A673 (cell line): ENCODE measurements around the gene CTRL. TPM values are rescaled to one million over a fixed set of nuclear protein-coding genes. Genes with fewer than 3 reads are reported as not detected.

Experiments
- BruUV-seq: library from RNA; stranded (reverse); fragments of 400-500 nt; replicated peaks from 2 replicates; lab custom pipeline; 2021; lab: Mats Ljungman, UMichigan
- CTCF ChIA-PET: fragments of 300-600 bp; sonication (Branson Sonifier 250); formaldehyde crosslinking; loops from one replicate; lab custom pipeline; 2022; ENCODE audit warnings: antibody characterized with exemption; lab: Charles Lee
- POLR2A ChIA-PET: fragments of 300-600 bp; sonication (Branson Sonifier 250); formaldehyde crosslinking; loops from one replicate; lab custom pipeline; 2022; ENCODE audit warnings: antibody characterized with exemption; ENCODE audit not compliant: low non-redundant PET; lab: Charles Lee
- DNase-seq: peaks from one replicate; pipeline ENCODE4 v3.0.0-alpha.2; 2015; ENCODE audit warnings: low spot score
- H3K27ac ChIP-seq: fragments of 200-600 bp; sonication (generic); 2 replicates; pipeline ENCODE4 v1.5.1; 2016; ENCODE audit warnings: mixed run types, low read depth, mild to moderate bottlenecking, mixed read lengths, antibody characterized with exemption, low read length; ENCODE audit not compliant: poor library complexity, severe bottlenecking
- H3K27me3 ChIP-seq: fragments of 200-600 bp; sonication (generic); replicated peaks from 2 replicates; pipeline ENCODE4 v1.6.1; 2017; ENCODE audit warnings: mixed run types, low read depth, mild to moderate bottlenecking, mixed read lengths, antibody characterized with exemption, low read length; ENCODE audit not compliant: insufficient read depth, poor library complexity
- H3K36me3 ChIP-seq: fragments of 200-600 bp; sonication (generic); 2 replicates; pipeline ENCODE4 v1.6.1; 2016; ENCODE audit warnings: mixed run types, mild to moderate bottlenecking, mixed read lengths, antibody characterized with exemption, low read length; ENCODE audit not compliant: insufficient read depth, poor library complexity, severe bottlenecking
- H3K4me1 ChIP-seq: fragments of 200-600 bp; sonication (generic); 2 replicates; pipeline ENCODE4 v1.6.1; 2017; ENCODE audit warnings: mixed run types, mild to moderate bottlenecking, mixed read lengths, antibody characterized with exemption, low read length; ENCODE audit not compliant: insufficient read depth, poor library complexity, severe bottlenecking
- H3K4me3 ChIP-seq: fragments of 200-600 bp; sonication (generic); 2 replicates; pipeline ENCODE4 v1.5.1; 2016; ENCODE audit warnings: low read depth, mixed run types, mild to moderate bottlenecking, mixed read lengths, low read length; ENCODE audit not compliant: poor library complexity, severe bottlenecking
- H3K9me3 ChIP-seq: fragments of 200-600 bp; sonication (generic); 2 replicates; pipeline ENCODE4 v1.6.1; 2016; ENCODE audit warnings: mixed run types, low read depth, mild to moderate bottlenecking, mixed read lengths, antibody characterized with exemption, low read length; ENCODE audit not compliant: poor library complexity, severe bottlenecking
- EZH2 ChIP-seq: fragments of 200-600 bp; sonication (generic); IDR thresholded peaks from 2 replicates; pipeline ENCODE4 v1.6.1; 2017; ENCODE audit warnings: borderline replicate concordance, low read depth, mild to moderate bottlenecking, mixed read lengths, antibody characterized with exemption, low read length; ENCODE audit not compliant: poor library complexity, severe bottlenecking
- intact Hi-C: fragments of 100-400 bp; cut with micrococcal nuclease; formaldehyde crosslinking; loops from one replicate; pipeline ENCODE4 v1.10.0; 2022; ENCODE audit not compliant: unreplicated experiment
- total RNA-seq: library from RNA; stranded (reverse); gene quantifications from 2 replicates; pipeline ENCODE4 v1.2.3, GENCODE V29; 2021
- TF ChIP-seq, protein P1 (sequence below): fragments of 300-800, 200-600 bp; sonication (generic); conservative IDR thresholded peaks from 2 replicates; pipeline ENCODE4 v1.5.1; 2017; ENCODE audit warnings: low read depth, mild to moderate bottlenecking, antibody characterized with exemption, low read length, moderate library complexity, mixed read lengths

The CTRL gene
- total RNA-seq, 1 experiment from 2014 or later: 2.9 TPM

- BruUV-seq: no TSS peak
- Histone ChIP-seq H3K9me3 (no peaks in the 10 kb centered on the region), H3K27me3 (no peaks in the 10 kb centered on the region), H3K4me1 (peaks cover 22% of the 10 kb centered on the region), H3K4me3 (no peak overlapping the region), H3K36me3 (peaks cover 12% of the 10 kb centered on the region), H3K27ac (peak overlapping the region; percentile 63)
- TF ChIP-seq, protein P1, sequence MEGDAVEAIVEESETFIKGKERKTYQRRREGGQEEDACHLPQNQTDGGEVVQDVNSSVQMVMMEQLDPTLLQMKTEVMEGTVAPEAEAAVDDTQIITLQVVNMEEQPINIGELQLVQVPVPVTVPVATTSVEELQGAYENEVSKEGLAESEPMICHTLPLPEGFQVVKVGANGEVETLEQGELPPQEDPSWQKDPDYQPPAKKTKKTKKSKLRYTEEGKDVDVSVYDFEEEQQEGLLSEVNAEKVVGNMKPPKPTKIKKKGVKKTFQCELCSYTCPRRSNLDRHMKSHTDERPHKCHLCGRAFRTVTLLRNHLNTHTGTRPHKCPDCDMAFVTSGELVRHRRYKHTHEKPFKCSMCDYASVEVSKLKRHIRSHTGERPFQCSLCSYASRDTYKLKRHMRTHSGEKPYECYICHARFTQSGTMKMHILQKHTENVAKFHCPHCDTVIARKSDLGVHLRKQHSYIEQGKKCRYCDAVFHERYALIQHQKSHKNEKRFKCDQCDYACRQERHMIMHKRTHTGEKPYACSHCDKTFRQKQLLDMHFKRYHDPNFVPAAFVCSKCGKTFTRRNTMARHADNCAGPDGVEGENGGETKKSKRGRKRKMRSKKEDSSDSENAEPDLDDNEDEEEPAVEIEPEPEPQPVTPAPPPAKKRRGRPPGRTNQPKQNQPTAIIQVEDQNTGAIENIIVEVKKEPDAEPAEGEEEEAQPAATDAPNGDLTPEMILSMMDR: peak; percentile 29; the same call in 1 of the 2 replicates
- TF ChIP-seq EZH2: no peak
- CTCF ChIA-PET: interaction anchor here (0.6 to 3.3 kb wide), 3 partner anchors 9 to 404 kb away, joined by 7 to 15 read pairs (median 8); partner anchors contain the start of gene NRN1L
- POLR2A ChIA-PET: no interaction called here
- intact Hi-C loops: loop anchor here (5.0 kb wide), 1 partner anchor 404 kb away; no protein-coding TSS in a partner anchor
- DNase-seq: peak; percentile 89
These were observed 5.4 kb downstream of the CTRL start for GRCh38 chr16:67926181-67926750.

- no peaks in the 10 kb centered on the region for H3K27me3 ChIP-seq
- TF ChIP-seq, protein P1: no peak
- no peak for TF ChIP-seq EZH2
- H3K27ac ChIP-seq: no peak overlapping the region
- CTCF ChIA-PET: interaction anchor here (0.6 to 1.2 kb wide), 2 partner anchors 40 to 41 kb away, joined by 3 read pairs; partner anchors contain the start of gene NRN1L
- H3K4me1 ChIP-seq: peaks cover 22% of the 10 kb centered on the region
- no TSS peak for BruUV-seq
- H3K9me3 ChIP-seq: no peaks in the 10 kb centered on the region
- intact Hi-C loops: no loop called here
- peaks cover 11% of the 10 kb centered on the region for H3K36me3 ChIP-seq
- no peak overlapping the region for H3K4me3 ChIP-seq
- POLR2A ChIA-PET: interaction anchor here (0.6 kb wide), 1 partner anchor 32 kb away, joined by 3 read pairs; no protein-coding TSS in a partner anchor
- no peak for DNase-seq
These were observed 7.3 kb downstream of the CTRL start for GRCh38 chr16:67924140-67924906.

GRCh38 chr16:67923414-67924116, 8.1 kb downstream of the CTRL start:
- POLR2A ChIA-PET: no interaction called here
- CTCF ChIA-PET: interaction anchor here (1.2 kb wide), 1 partner anchor 39 kb away, joined by 3 read pairs; the partner anchor contains the start of gene NRN1L
- no peak overlapping the region for H3K4me3 ChIP-seq
- DNase-seq: no peak
- H3K27ac ChIP-seq: no peak overlapping the region
- BruUV-seq: no TSS peak
- intact Hi-C loops: no loop called here
- peaks cover 10% of the 10 kb centered on the region for H3K36me3 ChIP-seq
- peaks cover 22% of the 10 kb centered on the region for H3K4me1 ChIP-seq
- no peaks in the 10 kb centered on the region for H3K27me3 ChIP-seq
- TF ChIP-seq, protein P1: no peak
- TF ChIP-seq EZH2: no peak
- no peaks in the 10 kb centered on the region for H3K9me3 ChIP-seq
